Natural killer cell (primary cell): ENCODE results near the gene SLC12A5. TPM values are rescaled to one million over a fixed set of nuclear protein-coding genes. Genes with fewer than 3 reads are reported as not detected.
"Not testable (repeated sequence)": the region's sequence is repeated elsewhere in the genome, so short reads cannot be mapped to it uniquely, and the experiment has no call there.

ENCODE experiments used
- ATAC-seq, 3 donors: fragments of 150-1000 bp in 2 of 3; fragments of 200-7000 bp in 1 of 3; cut with Tn5 transposase; 1 replicate in 1 of 3; 2 replicates in 2 of 3; pipeline ENCODE4 v1.10.0; 2021; ENCODE audit warnings: mild to moderate bottlenecking in 2 of 3, moderate library complexity in 2 of 3
- DNase-seq, 2 donors: peaks; one replicate each; pipeline versions ENCODE4 v3.0.0 to v3.0.0-alpha.2; 2013 to 2021; ENCODE audit warnings: mixed read lengths in 1 of 2
- H3K27ac ChIP-seq: one replicate; pipeline ENCODE4 v1.5.1; 2013; ENCODE audit warnings: mild to moderate bottlenecking, low read length
- H3K27me3 ChIP-seq: one replicate; pipeline ENCODE4 v1.6.1; 2013; ENCODE audit warnings: low read length; ENCODE audit not compliant: control insufficient read depth, insufficient read depth
- H3K36me3 ChIP-seq: one replicate; pipeline ENCODE4 v1.6.1; 2013; ENCODE audit warnings: low read length; ENCODE audit not compliant: control insufficient read depth, insufficient read depth
- H3K4me1 ChIP-seq: one replicate; pipeline ENCODE4 v1.6.1; 2013; ENCODE audit warnings: low read length; ENCODE audit not compliant: control insufficient read depth, insufficient read depth
- H3K4me3 ChIP-seq: one replicate; pipeline ENCODE4 v1.5.1; 2013; ENCODE audit warnings: low read length
- H3K9me3 ChIP-seq: one replicate; pipeline ENCODE4 v1.6.1; 2013; ENCODE audit warnings: low read length; ENCODE audit not compliant: control insufficient read depth, insufficient read depth
- H3K27ac Mint-ChIP-seq, 2 donors: one replicate each; pipeline ENCODE4 v1.8.0; 2022; ENCODE audit warnings: mild to moderate bottlenecking in 2 of 2, mixed read lengths in 2 of 2, moderate library complexity in 1 of 2
- H3K27me3 Mint-ChIP-seq, 2 donors: one replicate each; pipeline ENCODE4 v1.8.0; 2022; ENCODE audit warnings: low read depth in 2 of 2, mixed read lengths in 2 of 2
- H3K36me3 Mint-ChIP-seq: one replicate; pipeline ENCODE4 v1.8.0; 2022; ENCODE audit warnings: mixed read lengths
- H3K4me1 Mint-ChIP-seq, 2 donors: one replicate each; pipeline ENCODE4 v1.8.0; 2022; ENCODE audit warnings: mixed read lengths in 2 of 2
- H3K4me3 Mint-ChIP-seq: one replicate; pipeline ENCODE4 v1.8.0; 2022; ENCODE audit warnings: mild to moderate bottlenecking, moderate library complexity, mixed read lengths
- H3K9me3 Mint-ChIP-seq, 2 donors: one replicate each; pipeline ENCODE4 v1.8.0; 2022; ENCODE audit warnings: mixed read lengths in 2 of 2
- CTCF ChIP-seq: fragments of 200-600 bp; IDR thresholded peaks from one replicate; pipeline ENCODE4 v1.8.0; 2022; ENCODE audit warnings: antibody characterized with exemption
- WGBS: methylation state at CpG from one replicate; pipeline ENCODE4 v1.1.7; 2013; ENCODE audit warnings: missing lambda C conversion rate; ENCODE audit not compliant: insufficient coverage; 5-methylcytosine and 5-hydroxymethylcytosine counted together
- intact Hi-C: fragments of 100-400 bp; cut with micrococcal nuclease; formaldehyde crosslinking; loops from one replicate; pipeline ENCODE4 v1.14.2; 2022
- total RNA-seq, 4 donors: library from RNA; stranded (reverse); fragments of 120-200 nt in 1 of 4; gene quantifications; one replicate each; pipeline versions ENCODE4 v1.2.3 to v1.2.4, GENCODE V29; 2013 to 2022

Gene SLC12A5
- total RNA-seq, 3 donors from 2014 or later (not counting 1 experiment from before 2014, with no cell fraction given), result 0.85 TPM; not detected in 2

- H3K36me3 Mint-ChIP-seq, result no peaks in the 10 kb centered on the region
- Histone ChIP-seq H3K4me3 (no peak overlapping the region), H3K9me3 (no peaks in the 10 kb centered on the region), H3K36me3 (no peaks in the 10 kb centered on the region), H3K27me3 (peaks cover 2% of the 10 kb centered on the region), H3K4me1 (peaks cover 14% of the 10 kb centered on the region), H3K27ac (no peak overlapping the region)
- DNase-seq (peak; percentile 81 to 86), ATAC-seq (peak; percentile 94 to 98 (median 98))
- 8% methylated on average over 16 of the region's 16 CpGs for WGBS
- peaks cover 0 to 7% of the 10 kb centered on the region in 2 donors for H3K4me1 Mint-ChIP-seq
- intact Hi-C loops, result loop anchor here (1.0 kb wide), 1 partner anchor 26 kb away; no protein-coding TSS in a partner anchor
- no peaks in the 10 kb centered on the region for H3K9me3 Mint-ChIP-seq
- peaks cover 0 to 2% of the 10 kb centered on the region in 2 donors for H3K27me3 Mint-ChIP-seq
- no peak overlapping the region for H3K4me3 Mint-ChIP-seq
- no peak overlapping the region for H3K27ac Mint-ChIP-seq
- peak; percentile 95 for TF ChIP-seq CTCF
Measured at GRCh38 chr20:45987108-45987780, 41.8 kb upstream of the SLC12A5 start.

GRCh38 chr20:45988830-45989229, 40.2 kb upstream of the SLC12A5 start:
- H3K9me3 ChIP-seq, H3K4me3 Mint-ChIP-seq, H3K4me3 ChIP-seq, DNase-seq, ATAC-seq, H3K36me3 ChIP-seq, H3K9me3 Mint-ChIP-seq, H3K36me3 Mint-ChIP-seq, H3K27me3 ChIP-seq, intact Hi-C loops, H3K27me3 Mint-ChIP-seq, H3K27ac ChIP-seq, H3K27ac Mint-ChIP-seq: not testable (repeated sequence)
- WGBS, result 85% methylated on average over 6 of the region's 6 CpGs
- peaks cover 0 to 16% of the 10 kb centered on the region in 2 donors for H3K4me1 Mint-ChIP-seq
- peaks cover 16% of the 10 kb centered on the region for H3K4me1 ChIP-seq

GRCh38 chr20:45991616-45992015, 37.4 kb upstream of the SLC12A5 start:
- H3K4me3 Mint-ChIP-seq, result no peak overlapping the region
- peaks cover 0 to 23% of the 10 kb centered on the region in 2 donors for H3K4me1 Mint-ChIP-seq
- DNase-seq (no peak), ATAC-seq (no peak)
- H3K4me3 ChIP-seq, result no peak overlapping the region
- no peak overlapping the region for H3K27ac Mint-ChIP-seq
- H3K4me1 ChIP-seq, result peaks cover 16% of the 10 kb centered on the region
- H3K27me3 Mint-ChIP-seq, result peaks cover 0 to 5% of the 10 kb centered on the region in 2 donors
- H3K36me3 Mint-ChIP-seq, result no peaks in the 10 kb centered on the region
- peaks cover 2% of the 10 kb centered on the region for H3K27me3 ChIP-seq
- H3K9me3 ChIP-seq, result no peaks in the 10 kb centered on the region
- H3K9me3 Mint-ChIP-seq, result no peaks in the 10 kb centered on the region
- 94% methylated on average over 3 of the region's 3 CpGs for WGBS
- no peak overlapping the region for H3K27ac ChIP-seq
- H3K36me3 ChIP-seq, result no peaks in the 10 kb centered on the region
- no peak for TF ChIP-seq CTCF
- intact Hi-C loops, result no loop called here

GRCh38 chr20:45993197-45993951, 35.6 kb upstream of the SLC12A5 start:
- intact Hi-C loops, result no loop called here
- Mint-ChIP-seq H3K36me3 (no peaks in the 10 kb centered on the region), H3K9me3 (no peaks in the 10 kb centered on the region), H3K27ac (no peak overlapping the region), H3K4me3 (no peak overlapping the region), H3K4me1 (peaks cover 0 to 23% of the 10 kb centered on the region in 2 donors), H3K27me3 (peaks cover 10 to 12% of the 10 kb centered on the region in 2 donors)
- Histone ChIP-seq H3K36me3 (no peaks in the 10 kb centered on the region), H3K4me3 (no peak overlapping the region), H3K27ac (no peak overlapping the region), H3K4me1 (peaks cover 19% of the 10 kb centered on the region), H3K9me3 (no peaks in the 10 kb centered on the region), H3K27me3 (no peaks in the 10 kb centered on the region)
- WGBS, result 84% methylated on average over 12 of the region's 12 CpGs
- ATAC-seq, result no peak
- no peak for DNase-seq
- TF ChIP-seq CTCF, result no peak
